ENCODE data around the gene HOXC11.

Gene HOXC11

GRCh38 chr12:53942467-53942997 is 30.4 kb upstream of the HOXC11 start:
- DNase-seq (ENCODE audit: low read depth in 2 of 2), result no peak

GRCh38 chr12:53944209-53944608 is 28.7 kb upstream of the HOXC11 start:
- DNase-seq (ENCODE audit: low read depth in 2 of 2), result no peak

- DNase-seq (ENCODE audit: low read depth in 2 of 2), result no peak
Measured at GRCh38 chr12:53944907-53945847, 27.7 kb upstream of the HOXC11 start.

DNA sequence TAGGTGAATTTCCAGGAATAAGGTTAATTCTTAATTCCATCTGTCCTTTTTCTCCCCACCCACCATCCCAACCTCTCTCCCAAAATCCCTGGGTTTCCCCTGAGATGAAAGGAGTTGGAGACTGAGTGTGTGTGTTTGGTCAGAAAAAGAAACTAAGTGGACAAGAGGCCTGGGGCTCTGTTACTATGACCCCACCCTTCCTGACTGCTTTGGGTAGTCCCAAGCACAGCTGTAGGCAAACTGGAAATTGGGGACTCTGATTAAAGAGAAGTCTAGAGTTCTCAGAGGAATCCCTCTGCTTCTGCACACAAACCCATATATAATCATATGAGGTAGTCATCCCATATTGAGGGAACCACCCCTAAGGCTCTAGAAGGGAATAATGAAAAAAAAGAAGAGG is 25.2 kb upstream of the HOXC11 start:
- DNase-seq (ENCODE audit: low read depth in 2 of 2), result no peak

DNA sequence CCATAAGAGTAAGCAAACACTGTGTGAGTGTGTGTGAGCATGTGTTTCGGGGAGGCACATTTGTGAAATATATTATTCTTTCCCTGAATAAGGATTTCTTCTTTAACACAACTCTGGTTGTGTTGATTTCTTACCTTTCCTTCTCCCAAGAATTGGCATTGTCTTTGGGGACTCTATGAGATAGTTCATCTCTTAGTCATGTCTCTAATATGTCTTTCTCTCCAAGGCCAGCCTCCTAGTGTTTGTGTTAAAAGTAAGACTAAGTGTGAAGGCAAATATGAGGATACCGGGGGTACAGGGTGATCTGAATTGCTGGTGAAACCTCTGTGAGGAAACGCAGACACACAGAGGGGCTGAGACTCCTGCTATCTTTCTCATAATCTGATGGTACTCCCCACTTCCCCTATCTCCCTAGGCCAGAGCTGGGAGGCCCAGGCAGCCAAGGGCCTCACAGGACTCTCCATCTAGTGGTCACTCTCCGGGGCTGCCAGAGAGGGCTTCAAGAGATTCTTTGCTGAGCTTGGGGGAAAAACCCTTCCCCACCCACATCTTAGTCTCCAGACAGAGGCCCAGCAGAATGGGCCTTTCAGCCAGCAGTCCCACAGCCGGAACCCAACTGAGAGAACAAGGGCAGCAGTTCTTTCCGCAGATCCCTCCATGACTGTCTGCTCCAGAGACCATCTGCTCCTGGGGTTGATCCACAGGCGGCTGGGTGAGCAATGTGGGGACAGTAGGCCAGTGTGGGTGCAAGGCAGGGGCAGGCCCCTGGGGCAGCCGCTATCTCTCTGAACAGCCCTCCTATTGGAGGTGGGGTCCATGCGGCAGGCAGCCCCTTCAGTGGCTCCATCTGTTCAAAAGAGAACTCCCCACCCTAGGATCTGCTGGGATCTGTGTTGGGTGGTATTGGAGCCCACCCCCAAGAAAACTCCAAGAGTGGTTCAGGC is 24.0 kb upstream of the HOXC11 start:
- no peak for DNase-seq (ENCODE audit: low read depth in 2 of 2)

DNA sequence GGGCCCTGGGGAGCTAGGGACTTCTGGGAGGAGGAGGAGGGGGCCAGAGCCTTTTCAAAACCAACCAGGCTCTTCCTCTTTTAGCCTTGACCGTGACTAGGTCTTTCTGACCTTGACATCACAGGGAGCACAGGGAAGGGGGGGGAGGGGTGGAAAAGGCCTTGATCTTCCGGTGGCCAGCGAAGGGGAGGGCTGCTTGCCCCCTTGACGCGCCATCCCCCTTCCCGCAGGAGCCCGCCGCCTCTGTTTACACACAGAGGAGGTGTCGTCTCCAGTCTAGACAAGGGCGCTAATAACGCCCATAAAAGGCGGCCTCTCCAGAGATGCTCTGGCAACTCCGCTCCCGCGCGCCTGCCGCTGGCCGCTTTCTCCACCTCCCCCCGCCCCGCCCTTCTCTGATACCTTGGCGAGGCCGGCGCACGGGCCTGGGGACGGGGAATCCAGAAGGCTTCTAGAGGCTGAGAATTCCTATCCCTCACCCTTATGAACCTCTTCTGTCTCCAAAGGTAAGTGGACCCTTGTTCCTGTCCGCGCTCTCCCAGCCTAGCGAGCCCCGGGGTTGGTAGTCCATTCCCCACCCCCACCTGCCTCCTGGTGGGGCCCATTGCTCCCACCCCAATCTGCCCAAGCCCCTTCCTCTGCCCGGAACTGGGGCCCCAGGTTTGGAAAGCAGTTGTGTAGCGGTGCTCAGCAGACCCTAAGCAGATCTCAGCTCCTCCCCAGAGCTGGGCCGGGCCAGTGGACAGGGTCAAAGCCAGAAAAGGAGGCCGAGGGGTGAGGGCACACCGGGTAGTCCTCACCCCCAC is 23.1 kb upstream of the HOXC11 start:
- no peak for DNase-seq (ENCODE audit: low read depth in 2 of 2)

GRCh38 chr12:53950437-53950773 is 22.5 kb upstream of the HOXC11 start:
- no peak for DNase-seq (ENCODE audit: low read depth in 2 of 2)

- no peak for DNase-seq (ENCODE audit: low read depth in 2 of 2)
Measured at GRCh38 chr12:53950789-53951576, 21.9 kb upstream of the HOXC11 start.

DNA sequence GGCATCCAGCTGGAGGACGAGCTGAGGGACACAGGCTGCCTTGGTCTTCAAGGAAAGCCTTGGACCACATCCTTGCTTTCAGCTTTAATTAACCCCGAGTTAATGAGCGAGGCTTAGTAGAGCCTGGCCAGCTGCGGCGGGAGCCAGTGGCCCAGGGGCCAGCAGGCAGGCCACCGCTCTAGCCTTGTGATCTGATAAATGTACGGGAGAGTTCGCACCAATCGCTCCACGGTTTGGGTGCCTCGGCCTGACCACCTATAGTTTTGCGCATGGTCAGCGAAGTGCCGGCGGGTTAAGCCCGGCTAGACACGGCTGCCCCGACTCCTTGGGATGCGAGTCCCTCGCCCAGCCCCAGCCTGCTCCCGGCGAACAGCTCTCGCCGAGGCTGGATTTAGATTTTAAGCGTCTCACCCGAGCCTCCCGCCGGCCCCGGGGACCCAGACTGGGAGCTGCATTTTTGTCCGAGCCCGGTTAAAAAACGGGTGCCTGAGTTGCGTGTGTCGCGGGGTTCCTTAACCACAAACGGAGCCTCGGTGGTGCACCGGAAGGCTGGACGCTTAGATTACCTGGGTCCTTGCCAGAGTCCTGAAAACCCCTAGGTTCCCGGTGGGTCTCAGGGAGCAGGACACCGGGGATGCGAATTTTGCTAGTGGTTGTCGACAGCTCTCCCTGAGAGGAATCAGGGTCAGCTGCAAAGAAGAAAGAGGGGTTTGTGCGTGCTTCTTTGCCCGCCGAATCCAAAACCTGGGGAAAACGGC is 21.2 kb upstream of the HOXC11 start:
- DNase-seq (ENCODE audit: low read depth in 2 of 2), result no peak

DNA sequence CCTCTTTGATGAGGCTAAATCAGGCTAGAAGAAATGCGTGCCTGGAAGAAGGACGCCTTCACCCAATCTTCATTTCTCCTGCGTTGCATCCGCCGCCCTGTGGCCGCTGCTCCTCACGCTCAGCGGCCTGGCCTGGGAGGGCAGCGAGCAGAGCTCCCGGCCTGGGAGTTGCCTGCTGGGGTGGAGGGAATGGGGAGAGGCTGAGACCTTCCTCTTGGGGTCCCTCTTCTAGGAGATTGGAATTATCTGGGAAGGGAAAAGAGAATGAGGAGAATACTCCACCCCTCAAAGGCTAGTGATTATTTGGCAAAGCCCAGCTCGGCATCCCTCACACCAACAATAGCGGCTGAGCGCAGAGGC is 20.6 kb upstream of the HOXC11 start:
- no peak for DNase-seq (ENCODE audit: low read depth in 2 of 2)

DNA sequence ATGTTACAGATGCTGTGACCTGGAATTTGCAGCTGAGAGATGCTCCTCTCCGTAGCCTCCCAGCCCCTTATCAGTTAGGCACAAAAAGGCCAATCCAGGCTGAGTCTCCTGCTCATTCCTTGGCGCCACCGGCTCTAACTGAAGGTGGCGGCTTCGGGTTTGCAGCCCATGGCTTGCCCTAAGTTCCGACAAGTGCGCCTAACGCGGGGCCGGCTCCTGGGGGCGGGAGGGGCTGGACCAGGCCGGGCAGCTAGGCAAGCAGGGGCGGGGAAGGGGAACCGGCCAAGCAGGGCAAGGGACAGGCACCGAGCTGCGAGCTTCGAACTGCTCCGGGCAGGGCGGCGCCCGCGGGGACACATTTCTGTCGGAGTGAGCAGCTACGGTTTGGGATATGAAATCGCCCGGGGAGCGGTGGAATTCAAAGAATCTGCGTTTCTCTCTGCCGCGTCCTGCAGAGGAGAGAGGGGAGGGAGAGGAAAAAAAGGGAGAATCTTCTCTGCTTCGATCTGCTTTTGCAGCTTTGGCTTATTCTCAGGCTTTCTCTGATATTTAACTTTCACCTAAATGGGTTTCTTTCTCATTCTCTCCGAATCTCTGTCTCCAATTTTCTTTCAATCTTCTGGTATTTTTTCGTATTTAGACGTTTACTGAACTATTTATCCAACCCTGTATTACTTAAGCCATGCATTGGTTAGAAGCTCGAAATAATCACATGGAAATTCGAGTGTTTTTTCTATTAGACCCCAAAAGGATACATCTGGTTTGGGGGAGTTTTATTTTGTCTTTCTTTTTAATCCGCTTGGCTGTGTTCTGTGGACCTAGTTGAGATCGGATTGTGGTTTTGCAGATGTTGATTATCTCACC is 19.8 kb upstream of the HOXC11 start:
- no peak for DNase-seq (ENCODE audit: low read depth in 2 of 2)

GRCh38 chr12:53953831-53954693 is 18.9 kb upstream of the HOXC11 start:
- DNase-seq (ENCODE audit: low read depth in 2 of 2), result no peak

GRCh38 chr12:53954694-53955035 is 18.3 kb upstream of the HOXC11 start, which contains the start of gene HOXC12:
HOXC12 (plus strand) TSS chr12:53954903; CDS start chr12:53954930, 27 bp downstream.
- no peak for DNase-seq (ENCODE audit: low read depth in 2 of 2)

GRCh38 chr12:53955036-53955775 is 17.7 kb upstream of the HOXC11 start:
- no peak for DNase-seq (ENCODE audit: low read depth in 2 of 2)

GRCh38 chr12:53955776-53956250 is 17.1 kb upstream of the HOXC11 start:
- no peak for DNase-seq (ENCODE audit: low read depth in 2 of 2)

GRCh38 chr12:53956251-53956887 is 16.6 kb upstream of the HOXC11 start:
- DNase-seq (ENCODE audit: low read depth in 2 of 2), result no peak
